Astrocyte of the spinal cord (primary cell): ENCODE measurements around the gene EFHD1.
"Not testable (repeated sequence)": the region's sequence is repeated elsewhere in the genome, so short reads cannot be mapped to it uniquely, and the experiment has no call there.

Experiments
- DNase-seq: peaks from one replicate; pipeline ENCODE4 v3.0.0; 2011; ENCODE audit warnings: low read depth, low spot score
- H3K4me3 ChIP-seq: 2 replicates; pipeline ENCODE4 v1.5.1; 2011; ENCODE audit warnings: low read depth, mild to moderate bottlenecking, low read length, moderate library complexity
- in situ Hi-C: cut with HindIII; loops from 2 replicates; pipeline ENCODE4 v1.10.0; 2017; ENCODE audit warnings: low sequenced_read_pairs
- TF ChIP-seq, protein P1 (sequence below): IDR thresholded peaks from 2 replicates; pipeline ENCODE4 v1.5.1; 2012; ENCODE audit warnings: low read depth, mild to moderate bottlenecking, low read length, inconsistent platforms

The EFHD1 gene

DNA sequence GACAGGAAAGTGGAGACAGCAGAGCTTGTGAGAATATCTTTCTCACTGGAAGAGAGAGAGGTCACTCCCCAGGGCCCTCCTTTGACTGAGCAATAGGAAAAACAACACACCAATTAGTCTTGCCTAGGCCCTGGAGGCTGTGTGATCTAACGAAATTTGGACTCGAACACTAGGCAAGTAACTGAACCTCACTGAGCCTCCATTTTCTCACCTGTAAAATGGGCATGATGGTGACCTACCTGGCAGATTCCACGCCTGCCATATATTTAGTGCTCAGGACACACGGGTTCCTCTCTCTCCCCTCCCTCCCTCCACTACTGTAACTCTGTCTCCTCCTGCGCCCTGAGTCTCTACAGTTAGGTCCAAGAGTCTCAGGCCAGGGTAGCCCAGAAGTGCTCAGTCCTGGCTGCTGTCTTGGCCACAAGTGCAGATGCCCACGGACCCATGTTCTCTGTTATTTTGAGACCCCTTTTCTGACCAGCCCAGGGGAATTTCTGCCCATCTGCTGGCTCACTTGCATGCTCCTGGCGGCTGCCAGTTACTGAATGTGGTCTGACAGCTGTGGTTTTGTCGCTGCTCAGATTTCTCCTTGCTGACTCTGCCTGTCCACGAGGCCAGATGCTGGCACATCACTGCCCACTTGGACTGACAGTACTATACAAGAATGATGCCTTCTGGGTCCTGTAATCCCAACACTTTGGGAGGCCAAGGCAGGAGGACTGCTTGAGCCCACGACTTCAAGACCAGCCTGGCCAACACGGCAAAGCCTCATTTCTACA is 54.2 kb downstream of the EFHD1 start:
- H3K4me3 ChIP-seq, result no peak overlapping the region
- in situ Hi-C loops, result no loop called here
- DNase-seq, result no peak
- TF ChIP-seq, protein P1, sequence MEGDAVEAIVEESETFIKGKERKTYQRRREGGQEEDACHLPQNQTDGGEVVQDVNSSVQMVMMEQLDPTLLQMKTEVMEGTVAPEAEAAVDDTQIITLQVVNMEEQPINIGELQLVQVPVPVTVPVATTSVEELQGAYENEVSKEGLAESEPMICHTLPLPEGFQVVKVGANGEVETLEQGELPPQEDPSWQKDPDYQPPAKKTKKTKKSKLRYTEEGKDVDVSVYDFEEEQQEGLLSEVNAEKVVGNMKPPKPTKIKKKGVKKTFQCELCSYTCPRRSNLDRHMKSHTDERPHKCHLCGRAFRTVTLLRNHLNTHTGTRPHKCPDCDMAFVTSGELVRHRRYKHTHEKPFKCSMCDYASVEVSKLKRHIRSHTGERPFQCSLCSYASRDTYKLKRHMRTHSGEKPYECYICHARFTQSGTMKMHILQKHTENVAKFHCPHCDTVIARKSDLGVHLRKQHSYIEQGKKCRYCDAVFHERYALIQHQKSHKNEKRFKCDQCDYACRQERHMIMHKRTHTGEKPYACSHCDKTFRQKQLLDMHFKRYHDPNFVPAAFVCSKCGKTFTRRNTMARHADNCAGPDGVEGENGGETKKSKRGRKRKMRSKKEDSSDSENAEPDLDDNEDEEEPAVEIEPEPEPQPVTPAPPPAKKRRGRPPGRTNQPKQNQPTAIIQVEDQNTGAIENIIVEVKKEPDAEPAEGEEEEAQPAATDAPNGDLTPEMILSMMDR, result no peak

DNA sequence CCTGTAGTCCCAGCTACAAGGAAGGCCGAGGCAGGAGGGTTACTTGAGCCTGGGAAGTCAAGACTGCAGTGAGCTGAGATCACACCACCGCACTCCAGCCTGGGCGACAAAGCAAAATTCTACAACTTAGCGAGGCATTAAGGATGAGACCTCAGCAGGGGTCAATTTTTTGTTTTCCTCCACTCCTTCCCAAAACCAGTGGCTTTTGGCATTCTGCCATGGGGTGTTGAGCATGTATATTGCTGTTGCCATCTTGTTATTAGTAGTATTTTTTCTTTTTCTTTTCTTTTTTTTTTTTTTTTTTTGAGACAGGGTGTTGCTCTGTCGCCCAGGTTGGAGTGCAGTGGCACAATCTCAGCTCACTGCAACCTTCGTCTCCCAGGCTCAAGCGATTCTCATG is 54.8 kb downstream of the EFHD1 start:
- in situ Hi-C loops, result no loop called here
- H3K4me3 ChIP-seq, result no peak overlapping the region
- TF ChIP-seq, protein P1, result no peak
- no peak for DNase-seq

DNA sequence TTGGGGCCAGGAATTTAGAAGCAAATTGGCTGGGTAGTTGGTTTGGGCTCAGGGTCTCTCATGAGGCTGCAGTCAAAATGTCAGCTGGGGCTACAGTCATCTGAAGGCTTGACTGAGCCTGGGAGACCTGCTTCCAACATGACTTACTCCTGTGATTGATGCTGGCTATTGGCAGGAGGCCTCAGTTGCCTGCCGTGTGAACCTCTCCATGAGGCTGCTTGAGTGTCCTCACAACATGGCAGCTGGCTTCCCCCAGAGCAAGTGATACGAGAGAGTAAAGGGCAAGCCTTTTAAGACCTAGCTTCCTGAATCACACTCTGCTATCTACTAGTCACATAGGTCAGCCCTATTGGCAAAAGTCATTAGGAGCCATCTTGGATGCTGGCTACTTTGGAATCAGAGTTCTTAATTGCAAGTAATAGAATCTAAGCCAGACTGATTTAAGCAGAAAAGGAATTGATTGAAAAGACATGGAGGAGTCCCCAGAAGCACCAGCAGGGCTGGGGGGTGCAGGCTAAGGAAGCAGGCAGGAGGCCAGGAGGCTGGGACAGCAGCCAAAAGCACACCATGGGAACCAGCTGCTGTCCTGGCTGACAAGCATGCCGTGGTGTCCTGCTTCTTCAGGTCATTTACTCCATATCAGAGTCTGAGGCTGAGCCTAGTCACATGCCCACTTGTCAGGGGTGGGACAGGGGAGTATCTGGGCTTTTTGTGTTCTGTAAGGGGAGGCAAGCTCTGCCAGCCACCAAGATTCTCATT is 55.9 kb downstream of the EFHD1 start:
- peak; percentile 39 for DNase-seq
- in situ Hi-C loops, result no loop called here
- no peak overlapping the region for H3K4me3 ChIP-seq
- TF ChIP-seq, protein P1, result no peak

DNA sequence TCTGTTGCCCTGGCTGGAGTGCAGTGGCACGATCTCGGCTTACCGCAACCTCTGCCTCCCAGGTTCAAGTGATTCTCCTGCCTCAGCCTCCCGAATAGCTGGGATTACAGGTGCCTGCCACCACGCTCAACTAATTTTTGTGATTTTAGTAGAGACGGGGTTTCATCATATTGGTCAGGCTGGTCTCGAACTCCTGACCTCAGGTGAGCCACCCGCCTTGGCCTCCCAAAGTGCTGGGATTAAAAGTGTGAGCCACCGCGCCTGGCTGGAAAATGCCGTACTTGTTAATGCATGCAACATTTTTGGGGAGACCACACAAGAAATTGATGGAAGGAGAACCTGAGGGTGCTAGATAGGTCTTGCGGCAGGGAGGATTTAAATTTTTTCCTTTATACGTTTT is 57.7 kb downstream of the EFHD1 start:
- H3K4me3 ChIP-seq, in situ Hi-C loops, DNase-seq: not testable (repeated sequence)

DNA sequence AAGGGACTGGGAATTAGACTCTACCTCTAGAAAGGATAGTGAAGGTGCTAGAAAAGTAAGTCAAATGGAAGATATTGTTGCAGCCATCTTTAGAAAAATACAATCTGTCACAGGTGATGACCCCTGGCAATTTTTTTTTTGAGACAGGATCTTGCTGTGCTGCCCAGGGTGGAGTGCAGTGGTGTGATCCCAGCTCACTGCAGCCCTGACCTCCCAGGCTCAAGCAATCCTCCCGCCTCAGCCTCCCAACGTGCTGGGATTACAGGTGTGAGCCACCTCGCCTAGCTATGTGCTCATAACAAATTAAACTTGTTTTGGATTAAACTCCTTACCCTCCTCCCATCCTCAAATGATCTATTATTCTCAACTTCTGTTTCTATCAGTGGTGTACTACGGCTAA is 59.9 kb downstream of the EFHD1 start:
- DNase-seq, result no peak
- H3K4me3 ChIP-seq, result no peak overlapping the region
- in situ Hi-C loops, result no loop called here
- TF ChIP-seq, protein P1, result no peak

DNA sequence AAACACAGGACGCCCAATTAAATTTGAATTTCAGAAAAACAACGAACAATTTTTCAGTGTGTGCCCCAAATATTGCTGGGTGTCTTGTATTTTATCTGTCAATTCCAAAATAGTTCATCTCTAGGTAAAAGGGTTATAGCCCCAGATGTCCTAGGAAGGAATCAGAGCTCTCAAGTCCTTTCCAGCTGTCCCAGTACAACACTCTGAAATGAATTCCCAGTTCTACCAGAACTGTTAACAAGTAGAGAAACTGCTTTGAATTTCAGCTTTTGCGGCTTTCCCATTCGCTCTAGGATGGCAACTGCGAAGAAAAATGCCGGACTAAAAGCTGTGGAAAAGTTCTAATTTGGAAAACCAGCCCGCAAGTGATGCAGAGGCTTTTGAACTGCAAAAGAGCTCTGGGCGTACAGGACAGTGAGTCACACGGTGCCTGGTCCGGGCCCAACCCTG is 63.2 kb downstream of the EFHD1 start:
- in situ Hi-C loops, result no loop called here
- H3K4me3 ChIP-seq, result peak overlapping the region; percentile 97
- no peak for DNase-seq
- TF ChIP-seq, protein P1, result no peak
